Peyer's patch (tissue), 4 donors: Measurements from ENCODE around the gene CCR5AS.

Experiments
- DNase-seq, 3 donors: peaks; one replicate each; pipeline ENCODE4 v3.0.0-alpha.2; 2017 to 2019
- H3K27ac ChIP-seq, 4 donors: fragments of 200-600 bp; sonication (generic); one replicate each; pipeline ENCODE4 v1.5.1; 2016 to 2019
- H3K27me3 ChIP-seq, 2 donors: fragments of 200-600 bp; sonication (generic); one replicate each; pipeline ENCODE4 v1.5.1; 2019
- H3K36me3 ChIP-seq, 3 donors: fragments of 200-600 bp; sonication (generic); one replicate each; pipeline ENCODE4 v1.5.1; 2016 to 2019
- H3K4me1 ChIP-seq, 4 donors: fragments of 200-600 bp; sonication (generic); one replicate each; pipeline ENCODE4 v1.5.1; 2016 to 2019
- H3K4me3 ChIP-seq, 4 donors: fragments of 200-600 bp; sonication (generic); 1 replicate in 3 of 4; 2 replicates in 1 of 4; pipeline ENCODE4 v1.5.1; 2016 to 2019; ENCODE audit warnings: mild to moderate bottlenecking in 1 of 4
- H3K9me3 ChIP-seq, 4 donors: fragments of 200-600 bp; sonication (generic); one replicate each; pipeline ENCODE4 v1.5.1; 2016 to 2019; ENCODE audit warnings: mild to moderate bottlenecking in 1 of 4
- POLR2A ChIP-seq, 2 donors: fragments of 450-650 bp; IDR thresholded peaks; one replicate each; pipeline ENCODE4 v1.5.1; 2017; ENCODE audit warnings: antibody characterized with exemption in 2 of 2, mild to moderate bottlenecking in 2 of 2, moderate library complexity in 2 of 2
- TF ChIP-seq, protein P1 (sequence below), 6 experiments: fragments of 450-650 bp in 4 of 6; fragments of 200-600 bp in 2 of 6; sonication (generic) in 1 of 6; IDR thresholded peaks; one replicate each; pipeline ENCODE4 v1.5.1; 2017 to 2019; ENCODE audit warnings: antibody characterized with exemption in 6 of 6, mild to moderate bottlenecking in 3 of 6, moderate library complexity in 1 of 6

The CCR5AS gene

DNA sequence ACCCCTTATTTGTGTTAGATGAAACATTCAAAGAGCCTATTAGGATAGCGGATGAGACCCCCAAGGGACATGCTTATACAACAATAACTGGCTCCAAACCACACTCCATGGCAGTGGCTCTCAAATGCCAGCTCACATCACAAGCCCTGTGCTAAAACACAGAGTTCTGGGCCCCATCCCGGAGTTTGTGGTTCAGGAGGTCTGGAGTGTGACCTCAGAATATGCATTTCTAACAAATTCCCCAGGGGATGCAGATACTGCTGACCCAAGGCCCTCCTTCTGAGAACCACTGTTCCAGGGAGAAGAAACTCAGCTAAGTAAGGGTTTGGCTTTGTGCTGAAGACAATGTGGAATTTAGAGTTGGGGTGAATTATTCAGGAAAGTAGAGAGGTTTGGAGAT is 3.8 kb upstream of the CCR5AS start:
- H3K27me3 ChIP-seq = no peaks in the 10 kb centered on the region
- H3K36me3 ChIP-seq = no peaks in the 10 kb centered on the region
- no peaks in the 10 kb centered on the region for H3K9me3 ChIP-seq
- peaks cover 0 to 28% (median 8%) of the 10 kb centered on the region in 4 donors for H3K4me1 ChIP-seq
- DNase-seq = no peak
- TF ChIP-seq POLR2A (IDR thresholded peaks at IDR 0.05) = no peak
- TF ChIP-seq, protein P1, sequence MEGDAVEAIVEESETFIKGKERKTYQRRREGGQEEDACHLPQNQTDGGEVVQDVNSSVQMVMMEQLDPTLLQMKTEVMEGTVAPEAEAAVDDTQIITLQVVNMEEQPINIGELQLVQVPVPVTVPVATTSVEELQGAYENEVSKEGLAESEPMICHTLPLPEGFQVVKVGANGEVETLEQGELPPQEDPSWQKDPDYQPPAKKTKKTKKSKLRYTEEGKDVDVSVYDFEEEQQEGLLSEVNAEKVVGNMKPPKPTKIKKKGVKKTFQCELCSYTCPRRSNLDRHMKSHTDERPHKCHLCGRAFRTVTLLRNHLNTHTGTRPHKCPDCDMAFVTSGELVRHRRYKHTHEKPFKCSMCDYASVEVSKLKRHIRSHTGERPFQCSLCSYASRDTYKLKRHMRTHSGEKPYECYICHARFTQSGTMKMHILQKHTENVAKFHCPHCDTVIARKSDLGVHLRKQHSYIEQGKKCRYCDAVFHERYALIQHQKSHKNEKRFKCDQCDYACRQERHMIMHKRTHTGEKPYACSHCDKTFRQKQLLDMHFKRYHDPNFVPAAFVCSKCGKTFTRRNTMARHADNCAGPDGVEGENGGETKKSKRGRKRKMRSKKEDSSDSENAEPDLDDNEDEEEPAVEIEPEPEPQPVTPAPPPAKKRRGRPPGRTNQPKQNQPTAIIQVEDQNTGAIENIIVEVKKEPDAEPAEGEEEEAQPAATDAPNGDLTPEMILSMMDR (IDR thresholded peaks at IDR 0.05) = no peak
- no peak overlapping the region for H3K27ac ChIP-seq
- no peak overlapping the region for H3K4me3 ChIP-seq

DNA sequence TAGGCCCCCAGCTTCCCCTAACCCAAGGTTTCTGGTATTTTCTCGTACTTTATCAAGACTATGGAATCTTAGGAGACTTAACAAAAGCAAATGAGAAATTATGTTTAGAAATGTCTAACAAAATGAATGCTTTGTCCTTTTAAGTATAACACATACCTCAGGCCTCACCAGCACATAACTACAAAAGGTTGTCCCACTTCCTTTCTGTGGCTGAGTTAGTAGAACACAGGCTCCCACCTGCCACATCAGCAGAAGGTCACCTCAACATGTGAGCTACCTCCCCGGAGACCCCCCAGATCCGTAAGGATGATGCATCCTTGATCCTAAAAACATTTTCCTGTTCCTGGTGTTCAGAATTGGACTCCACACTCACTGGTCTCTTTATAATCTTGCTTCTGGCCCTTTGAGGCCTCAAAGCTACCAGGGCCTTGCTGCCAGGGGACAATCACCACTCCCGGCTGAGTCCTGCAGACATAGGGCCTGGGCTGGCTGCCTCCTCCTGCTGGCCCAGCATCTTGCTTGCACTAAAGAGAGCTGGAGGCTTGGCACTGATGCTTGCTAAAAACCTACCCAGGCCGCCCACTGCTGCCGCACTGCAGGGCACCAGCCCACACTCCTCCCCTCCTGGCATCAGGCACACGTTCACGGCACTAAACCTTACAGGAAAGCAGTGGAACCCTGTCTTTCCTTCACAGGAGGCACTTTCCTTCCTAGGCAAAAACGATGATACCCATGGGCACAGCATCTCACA is 3.0 kb upstream of the CCR5AS start:
- Histone ChIP-seq H3K27me3 (no peaks in the 10 kb centered on the region), H3K9me3 (no peaks in the 10 kb centered on the region), H3K4me3 (no peak overlapping the region), H3K4me1 (peaks cover 0 to 32% (median 8%) of the 10 kb centered on the region in 4 donors), H3K27ac (no peak overlapping the region), H3K36me3 (no peaks in the 10 kb centered on the region)
- no peak for DNase-seq
- TF ChIP-seq, protein P1 (IDR thresholded peaks at IDR 0.05) = no peak
- no peak for TF ChIP-seq POLR2A (IDR thresholded peaks at IDR 0.05)

DNA sequence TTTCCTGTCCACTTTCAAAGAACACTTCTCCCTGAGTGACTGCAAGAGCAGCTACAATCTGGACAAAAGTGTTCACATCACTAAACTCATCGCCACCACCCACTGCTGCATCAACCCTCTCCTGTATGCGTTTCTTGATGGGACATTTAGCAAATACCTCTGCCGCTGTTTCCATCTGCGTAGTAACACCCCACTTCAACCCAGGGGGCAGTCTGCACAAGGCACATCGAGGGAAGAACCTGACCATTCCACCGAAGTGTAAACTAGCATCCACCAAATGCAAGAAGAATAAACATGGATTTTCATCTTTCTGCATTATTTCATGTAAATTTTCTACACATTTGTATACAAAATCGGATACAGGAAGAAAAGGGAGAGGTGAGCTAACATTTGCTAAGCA is 2.0 kb upstream of the CCR5AS start:
- H3K27me3 ChIP-seq = no peaks in the 10 kb centered on the region
- H3K27ac ChIP-seq = no peak overlapping the region
- no peaks in the 10 kb centered on the region for H3K9me3 ChIP-seq
- H3K4me1 ChIP-seq = peaks cover 0 to 38% (median 8%) of the 10 kb centered on the region in 4 donors
- no peaks in the 10 kb centered on the region for H3K36me3 ChIP-seq
- DNase-seq = no peak
- TF ChIP-seq, protein P1 (IDR thresholded peaks at IDR 0.05) = no peak
- no peak for TF ChIP-seq POLR2A (IDR thresholded peaks at IDR 0.05)
- H3K4me3 ChIP-seq = no peak overlapping the region

DNA sequence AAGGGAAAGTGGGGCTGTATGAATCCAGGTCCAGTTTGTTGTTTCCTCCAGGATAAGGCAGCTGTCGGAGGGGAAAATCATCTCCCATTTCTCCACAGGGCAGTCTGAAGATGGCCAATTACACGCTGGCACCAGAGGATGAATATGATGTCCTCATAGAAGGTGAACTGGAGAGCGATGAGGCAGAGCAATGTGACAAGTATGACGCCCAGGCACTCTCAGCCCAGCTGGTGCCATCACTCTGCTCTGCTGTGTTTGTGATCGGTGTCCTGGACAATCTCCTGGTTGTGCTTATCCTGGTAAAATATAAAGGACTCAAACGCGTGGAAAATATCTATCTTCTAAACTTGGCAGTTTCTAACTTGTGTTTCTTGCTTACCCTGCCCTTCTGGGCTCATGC is 1.1 kb upstream of the CCR5AS start:
- Histone ChIP-seq H3K4me3 (peak overlapping the region in 3 of 4 donors; percentile 35 to 57 (median 54)), H3K36me3 (no peaks in the 10 kb centered on the region), H3K27me3 (no peaks in the 10 kb centered on the region), H3K4me1 (peaks cover 0 to 38% (median 8%) of the 10 kb centered on the region in 4 donors), H3K9me3 (no peaks in the 10 kb centered on the region), H3K27ac (peak overlapping the region in 3 of 4 donors; percentile 78 to 97 (median 92))
- no peak for DNase-seq
- TF ChIP-seq, protein P1 (IDR thresholded peaks at IDR 0.05) = no peak
- TF ChIP-seq POLR2A (IDR thresholded peaks at IDR 0.05) = no peak

DNA sequence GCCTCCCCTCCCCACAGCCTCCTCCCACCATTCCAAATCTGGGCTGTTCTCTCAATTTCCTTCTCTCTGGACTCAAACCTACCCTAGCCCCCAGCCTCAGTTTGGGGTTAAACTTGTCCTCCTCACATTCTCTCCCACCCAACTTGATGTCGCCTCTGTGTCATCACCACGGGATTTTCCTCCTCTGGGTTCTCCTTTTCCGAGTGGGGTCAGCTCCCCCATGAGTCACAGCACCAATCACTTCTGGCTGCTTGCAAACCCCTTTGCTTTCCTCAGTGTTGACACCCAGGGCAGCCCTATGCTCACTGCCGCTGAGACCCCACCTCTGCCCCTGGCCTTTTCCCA is 451 bp downstream of the CCR5AS start:
- H3K9me3 ChIP-seq = no peaks in the 10 kb centered on the region
- peak overlapping the region in 2 of 4 donors; percentile 54 to 57 for H3K4me3 ChIP-seq
- peak overlapping the region; percentile 69 to 97 (median 85) for H3K27ac ChIP-seq
- TF ChIP-seq, protein P1 (IDR thresholded peaks at IDR 0.05) = no peak
- TF ChIP-seq POLR2A (IDR thresholded peaks at IDR 0.05) = no peak
- peaks cover 0 to 38% (median 8%) of the 10 kb centered on the region in 4 donors for H3K4me1 ChIP-seq
- H3K36me3 ChIP-seq = no peaks in the 10 kb centered on the region
- no peak for DNase-seq
- no peaks in the 10 kb centered on the region for H3K27me3 ChIP-seq
